HepG2 (cell line): ENCODE data around the gene RHOT2. TPM values are rescaled to one million over a fixed set of nuclear protein-coding genes. Genes with fewer than 3 reads are reported as not detected.

ENCODE experiments used
- CTCF ChIP-seq: sonication (generic); formaldehyde crosslinking; IDR thresholded peaks from 2 replicates; pipeline ENCODE4 v1.5.0; 2020; ENCODE audit warnings: mild to moderate bottlenecking, missing genetic modification reagents, moderate library complexity
- GABPB1 ChIP-seq: IDR thresholded peaks from 2 replicates; pipeline ENCODE4 v1.6.1; 2016; ENCODE audit warnings: mild to moderate bottlenecking, missing genetic modification reagents, moderate library complexity, missing compliant biosample characterization
- MTA1 ChIP-seq: sonication (generic); formaldehyde crosslinking; IDR thresholded peaks from 2 replicates; pipeline ENCODE4 v1.4.0; 2020; ENCODE audit warnings: missing genetic modification reagents, mild to moderate bottlenecking, borderline replicate concordance
- RAD51 ChIP-seq: fragments of 450-650 bp; IDR thresholded peaks from 2 replicates; pipeline ENCODE4 v1.6.1; 2016; ENCODE audit warnings: borderline replicate concordance
- REPIN1 ChIP-seq: sonication (generic); formaldehyde crosslinking; IDR thresholded peaks from 2 replicates; pipeline ENCODE4 v1.8.0; 2022; ENCODE audit warnings: missing genetic modification reagents, low read depth, mild to moderate bottlenecking, borderline replicate concordance
- SMAD1 ChIP-seq: sonication (generic); formaldehyde crosslinking; IDR thresholded peaks from 2 replicates; pipeline ENCODE4 v1.4.0; 2020; ENCODE audit warnings: missing genetic modification reagents, low read depth, mild to moderate bottlenecking, borderline replicate concordance
- SP2 ChIP-seq: sonication (generic); formaldehyde crosslinking; IDR thresholded peaks from 2 replicates; pipeline ENCODE4 v1.5.1; 2020; ENCODE audit warnings: mild to moderate bottlenecking, missing genetic modification reagents
- SP4 ChIP-seq: sonication (generic); formaldehyde crosslinking; IDR thresholded peaks from 2 replicates; pipeline ENCODE4 v1.8.1; 2023; ENCODE audit warnings: mild to moderate bottlenecking, missing genetic modification reagents
- TARDBP ChIP-seq: sonication (generic); formaldehyde crosslinking; IDR thresholded peaks from 2 replicates; pipeline ENCODE4 v1.8.0; 2022; ENCODE audit warnings: mild to moderate bottlenecking, missing genetic modification reagents
- TCF7L2 ChIP-seq: IDR thresholded peaks from 2 replicates; pipeline ENCODE4 v1.6.1; 2011; ENCODE audit warnings: mild to moderate bottlenecking, low read depth, low read length, moderate library complexity
- TSC22D2 ChIP-seq: sonication (generic); formaldehyde crosslinking; IDR thresholded peaks from 2 replicates; pipeline ENCODE4 v1.5.1; 2020; ENCODE audit warnings: missing genetic modification reagents, mild to moderate bottlenecking, borderline replicate concordance
- U2AF1 ChIP-seq: fragments of 200-400 bp; formaldehyde crosslinking; optimal IDR thresholded peaks from 2 replicates; pipeline ENCODE3; 2017; ENCODE audit warnings: mild to moderate bottlenecking, low read depth, low read length
- ZBTB1 ChIP-seq: sonication (generic); formaldehyde crosslinking; IDR thresholded peaks from 2 replicates; pipeline ENCODE4 v1.4.0; 2020; ENCODE audit warnings: missing genetic modification reagents, borderline replicate concordance
- ZNF530 ChIP-seq: sonication (generic); formaldehyde crosslinking; IDR thresholded peaks from 2 replicates; pipeline ENCODE4 v1.5.0; 2020; ENCODE audit warnings: low read depth, mild to moderate bottlenecking, missing genetic modification reagents
- ZNF660 ChIP-seq: sonication (generic); formaldehyde crosslinking; IDR thresholded peaks from 2 replicates; pipeline ENCODE4 v1.5.1; 2020; ENCODE audit warnings: mild to moderate bottlenecking, low read depth, missing genetic modification reagents, borderline replicate concordance
- ZNF792 ChIP-seq: IDR thresholded peaks from 2 replicates; pipeline ENCODE4 v1.6.1; 2016
- polyA plus RNA-seq, 8 experiments: library from polyadenylated mRNA; depleted of rRNA in 3 of 8; stranded (reverse) in 7 of 8; unstranded in 1 of 8; fragments of >200 nt; fragmentation: Illumina TruSeq in 4 of 8; extraction: Trizol in 4 of 8; gene quantifications; 2 replicates each; pipeline versions ENCODE4 v1.2.1 to v1.2.3, GENCODE V29; 2011 to 2016; ENCODE audit warnings: low read depth in 4 of 8, missing spikeins in 1 of 8, mixed read lengths in 1 of 8; ENCODE audit not compliant: insufficient read depth in 1 of 8
- total RNA-seq, 5 experiments: library from RNA; depleted of rRNA; stranded (reverse); fragments of >200 nt; fragmentation: Illumina TruSeq; extraction: Trizol; gene quantifications; 2 replicates each; pipeline ENCODE4 v1.2.3, GENCODE V29; 2016; ENCODE audit warnings: low read depth in 1 of 5
- TF ChIP-seq, protein P1 (sequence below): sonication (generic); formaldehyde crosslinking; IDR thresholded peaks from 2 replicates; pipeline ENCODE4 v1.4.0; 2020; ENCODE audit warnings: missing genetic modification reagents, borderline replicate concordance
- TF ChIP-seq, protein P2 (sequence below): sonication (generic); formaldehyde crosslinking; IDR thresholded peaks from 2 replicates; pipeline ENCODE4 v1.5.0; 2020; ENCODE audit warnings: mild to moderate bottlenecking, missing genetic modification reagents, borderline replicate concordance

The RHOT2 gene
- total and polyA plus RNA-seq, 2 of the 13 experiments (the other 11 are each of a cell fraction or from before 2014, with no cell fraction given): 63.6 to 76.9 TPM

GRCh38 chr16:720990-721764, 53.2 kb downstream of the RHOT2 start, which contains the start of gene ANTKMT (continued):
- TF ChIP-seq, protein P1, sequence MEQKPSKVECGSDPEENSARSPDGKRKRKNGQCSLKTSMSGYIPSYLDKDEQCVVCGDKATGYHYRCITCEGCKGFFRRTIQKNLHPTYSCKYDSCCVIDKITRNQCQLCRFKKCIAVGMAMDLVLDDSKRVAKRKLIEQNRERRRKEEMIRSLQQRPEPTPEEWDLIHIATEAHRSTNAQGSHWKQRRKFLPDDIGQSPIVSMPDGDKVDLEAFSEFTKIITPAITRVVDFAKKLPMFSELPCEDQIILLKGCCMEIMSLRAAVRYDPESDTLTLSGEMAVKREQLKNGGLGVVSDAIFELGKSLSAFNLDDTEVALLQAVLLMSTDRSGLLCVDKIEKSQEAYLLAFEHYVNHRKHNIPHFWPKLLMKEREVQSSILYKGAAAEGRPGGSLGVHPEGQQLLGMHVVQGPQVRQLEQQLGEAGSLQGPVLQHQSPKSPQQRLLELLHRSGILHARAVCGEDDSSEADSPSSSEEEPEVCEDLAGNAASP (CRISPR knock-in tag): no peak
- TF ChIP-seq MTA1 (CRISPR knock-in tag): peak; percentile 12; the same call in 1 of the 2 replicates
- no peak for TF ChIP-seq TCF7L2
- TF ChIP-seq ZNF792 (CRISPR knock-in tag): no peak
- TF ChIP-seq SMAD1: no peak
- TF ChIP-seq TSC22D2 (CRISPR knock-in tag): no peak
- TF ChIP-seq SP2 (CRISPR knock-in tag): peak; percentile 64
- no peak; the same call in 1 of the 2 replicates for TF ChIP-seq CTCF (CRISPR knock-in tag)
- TF ChIP-seq REPIN1: no peak
- peak; percentile 93 for TF ChIP-seq GABPB1 (CRISPR knock-in tag)
- TF ChIP-seq U2AF1: no peak
- TF ChIP-seq ZNF530 (CRISPR knock-in tag): no peak
- TF ChIP-seq ZBTB1 (CRISPR knock-in tag): no peak
- no peak; the same call in 1 of the 2 replicates for TF ChIP-seq TARDBP (CRISPR knock-in tag)
- TF ChIP-seq ZNF660: no peak
- TF ChIP-seq SP4: peak; percentile 94
- TF ChIP-seq, protein P2, sequence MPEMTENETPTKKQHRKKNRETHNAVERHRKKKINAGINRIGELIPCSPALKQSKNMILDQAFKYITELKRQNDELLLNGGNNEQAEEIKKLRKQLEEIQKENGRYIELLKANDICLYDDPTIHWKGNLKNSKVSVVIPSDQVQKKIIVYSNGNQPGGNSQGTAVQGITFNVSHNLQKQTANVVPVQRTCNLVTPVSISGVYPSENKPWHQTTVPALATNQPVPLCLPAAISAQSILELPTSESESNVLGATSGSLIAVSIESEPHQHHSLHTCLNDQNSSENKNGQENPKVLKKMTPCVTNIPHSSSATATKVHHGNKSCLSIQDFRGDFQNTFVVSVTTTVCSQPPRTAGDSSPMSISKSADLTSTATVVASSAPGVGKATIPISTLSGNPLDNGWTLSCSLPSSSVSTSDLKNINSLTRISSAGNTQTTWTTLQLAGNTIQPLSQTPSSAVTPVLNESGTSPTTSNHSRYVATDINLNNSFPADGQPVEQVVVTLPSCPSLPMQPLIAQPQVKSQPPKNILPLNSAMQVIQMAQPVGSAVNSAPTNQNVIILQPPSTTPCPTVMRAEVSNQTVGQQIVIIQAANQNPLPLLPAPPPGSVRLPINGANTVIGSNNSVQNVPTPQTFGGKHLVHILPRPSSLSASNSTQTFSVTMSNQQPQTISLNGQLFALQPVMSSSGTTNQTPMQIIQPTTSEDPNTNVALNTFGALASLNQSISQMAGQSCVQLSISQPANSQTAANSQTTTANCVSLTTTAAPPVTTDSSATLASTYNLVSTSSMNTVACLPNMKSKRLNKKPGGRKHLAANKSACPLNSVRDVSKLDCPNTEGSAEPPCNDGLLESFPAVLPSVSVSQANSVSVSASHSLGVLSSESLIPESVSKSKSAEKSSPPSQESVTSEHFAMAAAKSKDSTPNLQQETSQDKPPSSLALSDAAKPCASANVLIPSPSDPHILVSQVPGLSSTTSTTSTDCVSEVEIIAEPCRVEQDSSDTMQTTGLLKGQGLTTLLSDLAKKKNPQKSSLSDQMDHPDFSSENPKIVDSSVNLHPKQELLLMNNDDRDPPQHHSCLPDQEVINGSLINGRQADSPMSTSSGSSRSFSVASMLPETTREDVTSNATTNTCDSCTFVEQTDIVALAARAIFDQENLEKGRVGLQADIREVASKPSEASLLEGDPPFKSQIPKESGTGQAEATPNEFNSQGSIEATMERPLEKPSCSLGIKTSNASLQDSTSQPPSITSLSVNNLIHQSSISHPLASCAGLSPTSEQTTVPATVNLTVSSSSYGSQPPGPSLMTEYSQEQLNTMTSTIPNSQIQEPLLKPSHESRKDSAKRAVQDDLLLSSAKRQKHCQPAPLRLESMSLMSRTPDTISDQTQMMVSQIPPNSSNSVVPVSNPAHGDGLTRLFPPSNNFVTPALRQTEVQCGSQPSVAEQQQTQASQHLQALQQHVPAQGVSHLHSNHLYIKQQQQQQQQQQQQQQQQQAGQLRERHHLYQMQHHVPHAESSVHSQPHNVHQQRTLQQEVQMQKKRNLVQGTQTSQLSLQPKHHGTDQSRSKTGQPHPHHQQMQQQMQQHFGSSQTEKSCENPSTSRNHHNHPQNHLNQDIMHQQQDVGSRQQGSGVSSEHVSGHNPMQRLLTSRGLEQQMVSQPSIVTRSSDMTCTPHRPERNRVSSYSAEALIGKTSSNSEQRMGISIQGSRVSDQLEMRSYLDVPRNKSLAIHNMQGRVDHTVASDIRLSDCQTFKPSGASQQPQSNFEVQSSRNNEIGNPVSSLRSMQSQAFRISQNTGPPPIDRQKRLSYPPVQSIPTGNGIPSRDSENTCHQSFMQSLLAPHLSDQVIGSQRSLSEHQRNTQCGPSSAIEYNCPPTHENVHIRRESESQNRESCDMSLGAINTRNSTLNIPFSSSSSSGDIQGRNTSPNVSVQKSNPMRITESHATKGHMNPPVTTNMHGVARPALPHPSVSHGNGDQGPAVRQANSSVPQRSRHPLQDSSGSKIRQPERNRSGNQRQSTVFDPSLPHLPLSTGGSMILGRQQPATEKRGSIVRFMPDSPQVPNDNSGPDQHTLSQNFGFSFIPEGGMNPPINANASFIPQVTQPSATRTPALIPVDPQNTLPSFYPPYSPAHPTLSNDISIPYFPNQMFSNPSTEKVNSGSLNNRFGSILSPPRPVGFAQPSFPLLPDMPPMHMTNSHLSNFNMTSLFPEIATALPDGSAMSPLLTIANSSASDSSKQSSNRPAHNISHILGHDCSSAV (CRISPR knock-in tag): no peak
- no peak for TF ChIP-seq RAD51
